Psoas muscle (tissue), 8 donors: Measurements from ENCODE around the gene RNH1. TPM values are rescaled to one million over a fixed set of nuclear protein-coding genes. Genes with fewer than 3 reads are reported as not detected.

Experiments
- ATAC-seq, 4 donors: fragments of 200-7000 bp; cut with Tn5 transposase; one replicate each; pipeline ENCODE4 v1.9.1; 2020; ENCODE audit warnings: moderate library complexity in 3 of 4, mild to moderate bottlenecking in 2 of 4
- DNase-seq, 2 donors: peaks; one replicate each; pipeline ENCODE4 v3.0.0-alpha.2; 2020
- H3K27ac ChIP-seq: fragments of 200-600 bp; one replicate; pipeline ENCODE4 v1.8.0; 2022
- H3K27me3 ChIP-seq, 3 donors: fragments of 200-600 bp in 1 of 3; one replicate each; pipeline versions ENCODE4 v1.6.1 to v1.8.0; 2013 to 2022; ENCODE audit warnings: low read length in 2 of 3, mild to moderate bottlenecking in 2 of 3, moderate library complexity in 1 of 3; ENCODE audit not compliant: insufficient read depth in 3 of 3
- H3K36me3 ChIP-seq, 2 donors: fragments of 200-600 bp in 1 of 2; one replicate each; pipeline versions ENCODE4 v1.6.1 to v1.8.0; 2013 to 2022; ENCODE audit warnings: low read depth in 1 of 2, mild to moderate bottlenecking in 1 of 2, moderate library complexity in 1 of 2; ENCODE audit not compliant: insufficient read depth in 1 of 2
- H3K4me1 ChIP-seq: fragments of 200-600 bp; one replicate; pipeline ENCODE4 v1.8.0; 2022
- H3K4me3 ChIP-seq: fragments of 200-600 bp; one replicate; pipeline ENCODE4 v1.8.0; 2022; ENCODE audit warnings: mild to moderate bottlenecking
- H3K9me3 ChIP-seq: fragments of 200-600 bp; one replicate; pipeline ENCODE4 v1.8.0; 2022
- WGBS, 3 donors: extraction: QIAGEN DNeasy Blood & Tissue Kit; methylation state at CpG; one replicate each; pipeline versions ENCODE4 v1.1.6 to v1.1.7; 2013; 5-methylcytosine and 5-hydroxymethylcytosine counted together
- intact Hi-C, 2 donors: fragments of 100-400 bp; cut with DNase I; formaldehyde crosslinking; loops; one replicate each; pipeline versions ENCODE4 v1.11.0 to v1.14.2; 2022
- polyA plus RNA-seq, 3 donors: library from polyadenylated mRNA; stranded (reverse); fragments of 200-250 nt; gene quantifications; one replicate each; pipeline ENCODE4 v1.2.3, GENCODE V29; 2013
- total RNA-seq, 4 donors: library from RNA; stranded (reverse); fragmentation: NEBNext Ultra II Directional in 2 of 4; extraction: Animal tissue kit (Norgen Biotek cat#: 25700) in 2 of 4; gene quantifications; one replicate each; pipeline versions ENCODE4 v1.2.1 to v1.2.4, GENCODE V29; 2021 to 2023
- TF ChIP-seq, protein P1 (sequence below): fragments of 200-600 bp; IDR thresholded peaks from one replicate; pipeline ENCODE4 v1.8.0; 2022; ENCODE audit warnings: antibody characterized with exemption
- donor health status: healthy with polysubstance abuse.
- donor health status: DM: no; HTN: no; CAD: no; lungs with moderate emphysema.
- donor health status: Bipolar disorder and iron deficiency.
- donor health status: healthy.
- donor health status: DM: yes; HTN: yes; CAD: no.
- donor health status: DM: no; HTN: no; CAD: no.
- donor health status: DM: no; HTN: no; CAD: no.
- donor health status: DM: yes; HTN: yes; CAD: no.

The RNH1 gene
- total and polyA plus RNA-seq, 7 donors = 103 to 181 (median 106) TPM

- peaks cover 27% of the 10 kb centered on the region for H3K4me1 ChIP-seq
- H3K36me3 ChIP-seq = peaks cover 0 to 27% of the 10 kb centered on the region in 2 donors
- peak overlapping the region; percentile 94 for H3K4me3 ChIP-seq
- no peak for ATAC-seq
- H3K27ac ChIP-seq = peak overlapping the region; percentile 85
- no peaks in the 10 kb centered on the region for H3K27me3 ChIP-seq
- DNase-seq = no peak
- no peaks in the 10 kb centered on the region for H3K9me3 ChIP-seq
- TF ChIP-seq, protein P1, sequence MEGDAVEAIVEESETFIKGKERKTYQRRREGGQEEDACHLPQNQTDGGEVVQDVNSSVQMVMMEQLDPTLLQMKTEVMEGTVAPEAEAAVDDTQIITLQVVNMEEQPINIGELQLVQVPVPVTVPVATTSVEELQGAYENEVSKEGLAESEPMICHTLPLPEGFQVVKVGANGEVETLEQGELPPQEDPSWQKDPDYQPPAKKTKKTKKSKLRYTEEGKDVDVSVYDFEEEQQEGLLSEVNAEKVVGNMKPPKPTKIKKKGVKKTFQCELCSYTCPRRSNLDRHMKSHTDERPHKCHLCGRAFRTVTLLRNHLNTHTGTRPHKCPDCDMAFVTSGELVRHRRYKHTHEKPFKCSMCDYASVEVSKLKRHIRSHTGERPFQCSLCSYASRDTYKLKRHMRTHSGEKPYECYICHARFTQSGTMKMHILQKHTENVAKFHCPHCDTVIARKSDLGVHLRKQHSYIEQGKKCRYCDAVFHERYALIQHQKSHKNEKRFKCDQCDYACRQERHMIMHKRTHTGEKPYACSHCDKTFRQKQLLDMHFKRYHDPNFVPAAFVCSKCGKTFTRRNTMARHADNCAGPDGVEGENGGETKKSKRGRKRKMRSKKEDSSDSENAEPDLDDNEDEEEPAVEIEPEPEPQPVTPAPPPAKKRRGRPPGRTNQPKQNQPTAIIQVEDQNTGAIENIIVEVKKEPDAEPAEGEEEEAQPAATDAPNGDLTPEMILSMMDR = no peak
- WGBS, 3 donors = 77 to 90% (median 86%) methylated on average over 14 of the region's 14 CpGs
- intact Hi-C loops = loop anchor here in 1 of 2 donors (5.0 kb wide), 1 partner anchor 51 kb away; no protein-coding TSS in a partner anchor
Measured at GRCh38 chr11:451738-452137, 55.3 kb downstream of the RNH1 start.

GRCh38 chr11:450809-451451, 56.1 kb downstream of the RNH1 start:
- peak in 3 of 4 donors; percentile 8 to 21 (median 18) for ATAC-seq
- TF ChIP-seq, protein P1 = no peak
- intact Hi-C loops = loop anchor here in 1 of 2 donors (5.0 kb wide), 1 partner anchor 51 kb away; no protein-coding TSS in a partner anchor
- 1 to 5% (median 2%) methylated on average over 27 to 46 of the region's 46 CpGs for WGBS, 3 donors
- Histone ChIP-seq H3K9me3 (no peaks in the 10 kb centered on the region), H3K4me3 (peak overlapping the region; percentile 94), H3K27ac (peak overlapping the region; percentile 85), H3K4me1 (peaks cover 27% of the 10 kb centered on the region), H3K36me3 (peaks cover 0 to 27% of the 10 kb centered on the region in 2 donors), H3K27me3 (no peaks in the 10 kb centered on the region)
- peak; percentile 54 to 74 for DNase-seq

DNA sequence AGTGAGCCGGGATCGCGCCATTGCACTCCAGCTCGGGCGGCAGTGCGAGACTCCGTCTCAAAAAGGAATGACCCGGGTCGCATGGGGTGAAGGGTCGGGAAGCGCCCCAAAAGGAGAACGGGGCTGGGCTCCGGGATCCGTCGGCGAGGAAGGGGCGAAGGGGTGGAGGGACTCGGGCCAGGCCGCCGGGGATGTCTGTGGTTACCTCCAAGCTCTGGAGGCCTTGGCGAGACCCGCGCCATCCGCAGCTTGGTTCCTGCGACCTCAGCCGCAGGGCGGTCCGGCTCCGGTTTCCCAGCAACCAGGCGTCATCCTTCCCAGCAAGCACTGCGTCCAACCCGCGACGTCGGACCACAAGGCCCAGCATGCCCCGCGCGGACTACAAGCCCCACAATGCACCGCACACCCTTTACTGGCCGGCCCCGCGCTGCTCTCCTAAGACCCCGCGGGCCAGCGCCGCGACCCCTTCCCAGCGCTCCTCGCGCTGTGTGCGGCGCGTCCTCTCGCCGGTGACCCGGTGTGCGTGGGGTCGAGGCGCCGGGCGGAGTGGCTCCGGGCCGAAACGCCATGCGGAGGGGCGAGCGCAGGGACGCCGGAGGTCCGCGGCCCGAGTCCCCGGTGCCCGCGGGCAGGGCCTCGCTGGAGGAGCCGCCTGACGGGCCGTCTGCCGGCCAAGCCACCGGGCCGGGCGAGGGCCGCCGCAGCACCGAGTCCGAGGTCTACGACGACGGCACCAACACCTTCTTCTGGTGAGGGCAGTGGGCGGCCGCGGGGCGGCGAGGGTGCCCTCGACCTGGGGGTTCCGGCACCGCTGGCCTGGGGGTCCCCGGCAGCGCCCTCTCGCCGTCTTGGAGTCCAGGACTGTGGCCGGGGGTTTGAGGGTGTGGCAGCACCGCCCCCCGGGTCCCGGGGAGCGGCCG, 56.9 kb downstream of the RNH1 start, which contains the start of gene PTDSS2:
Gene PTDSS2, plus strand, starts transcription at position 391 of the 920 bp plus-strand sequence. Its CDS starts 177 bp downstream, at position 568.
- 0 to 1% (median 1%) methylated on average over 59 to 108 of the region's 108 CpGs for WGBS, 3 donors
- intact Hi-C loops = loop anchor here in 1 of 2 donors (5.0 kb wide), 3 partner anchors 52 to 243 kb away; partner anchors contain the start of genes BET1L, PSMD13, RIC8A and SIRT3

More for the DNA sequence above, 56.9 kb downstream of the RNH1 start, which contains the start of gene PTDSS2:
- H3K9me3 ChIP-seq = no peaks in the 10 kb centered on the region
- H3K4me1 ChIP-seq = peaks cover 27% of the 10 kb centered on the region
- H3K27ac ChIP-seq = peak within 1 kb of the TSS; percentile 96
- peak; percentile 91 to 93 (median 91) for ATAC-seq
- peak; percentile 96 to 98 for DNase-seq
- TF ChIP-seq, protein P1 = no peak
- H3K27me3 ChIP-seq = no peaks in the 10 kb centered on the region
- H3K36me3 ChIP-seq = peaks cover 0 to 27% of the 10 kb centered on the region in 2 donors
- peak within 1 kb of the TSS; percentile 94 for H3K4me3 ChIP-seq
